Measurements from ENCODE around the gene RAP1GAP2.

Gene RAP1GAP2

GRCh38 chr17:2932946-2933345 lies 136.7 kb downstream of the RAP1GAP2 start:
- no peak for TF ChIP-seq CTCF (IDR thresholded peaks at IDR 0.05; ENCODE audit: low read depth, low read length, poor library complexity, severe bottlenecking)
- no peak for TF ChIP-seq EZH2phosphoT487 (IDR thresholded peaks at IDR 0.05; ENCODE audit: borderline replicate concordance, low read length)
- Histone ChIP-seq H3K79me2 (ENCODE audit: control insufficient read depth, low read length) (peaks cover 5% of the 10 kb centered on the region; the same call in 1 of the 2 replicates), H4K20me1 (ENCODE audit: control insufficient read depth, insufficient read depth, low read depth, low read length) (no peaks in the 10 kb centered on the region)

GRCh38 chr17:2933606-2934005 lies 137.4 kb downstream of the RAP1GAP2 start:
- Histone ChIP-seq H3K9me3 (ENCODE audit: control insufficient read depth, insufficient read depth, low read length) (no peaks in the 10 kb centered on the region), H3K4me2 (ENCODE audit: low read length) (no peak overlapping the region), H3K36me3 (ENCODE audit: control insufficient read depth, low read length) (no peaks in the 10 kb centered on the region), H3K79me2 (ENCODE audit: control insufficient read depth, low read length) (peaks cover 5% of the 10 kb centered on the region; the same call in 1 of the 2 replicates), H3F3A (ENCODE audit: control insufficient read depth, insufficient read depth) (peaks cover 22% of the 10 kb centered on the region), H3K27ac (ENCODE audit: low read depth, low read length) (no peak overlapping the region), H4K20me1 (ENCODE audit: control insufficient read depth, insufficient read depth, low read depth, low read length) (no peaks in the 10 kb centered on the region), H3K9me2 (replicated peaks; ENCODE audit: control insufficient read depth, low read length) (no peaks in the 10 kb centered on the region), H3K4me1 (ENCODE audit: control insufficient read depth, low read length) (peaks cover 57% of the 10 kb centered on the region), H3K4me3 (ENCODE audit: low read length) (no peak overlapping the region), H3K27me3 (ENCODE audit: control insufficient read depth, low read length) (no peaks in the 10 kb centered on the region)
- no peak for TF ChIP-seq EZH2phosphoT487 (IDR thresholded peaks at IDR 0.05; ENCODE audit: borderline replicate concordance, low read length)
- TF ChIP-seq CTCF (IDR thresholded peaks at IDR 0.05; ENCODE audit: low read depth, low read length, poor library complexity, severe bottlenecking), result no peak

More at GRCh38 chr17:2932946-2933345, 136.7 kb downstream of the RAP1GAP2 start:
- Histone ChIP-seq H3K4me3 (ENCODE audit: low read length) (no peak overlapping the region), H3K27me3 (ENCODE audit: control insufficient read depth, low read length) (no peaks in the 10 kb centered on the region), H3K9me2 (replicated peaks; ENCODE audit: control insufficient read depth, low read length) (no peaks in the 10 kb centered on the region), H3K4me2 (ENCODE audit: low read length) (no peak overlapping the region), H3K36me3 (ENCODE audit: control insufficient read depth, low read length) (no peaks in the 10 kb centered on the region), H3K9me3 (ENCODE audit: control insufficient read depth, insufficient read depth, low read length) (no peaks in the 10 kb centered on the region), H3F3A (ENCODE audit: control insufficient read depth, insufficient read depth) (peaks cover 22% of the 10 kb centered on the region), H3K27ac (ENCODE audit: low read depth, low read length) (no peak overlapping the region), H3K4me1 (ENCODE audit: control insufficient read depth, low read length) (peaks cover 57% of the 10 kb centered on the region)

- no peak overlapping the region for H3K4me3 ChIP-seq (ENCODE audit: low read length)
- peaks cover 5% of the 10 kb centered on the region; the same call in 1 of the 2 replicates for H3K79me2 ChIP-seq (ENCODE audit: control insufficient read depth, low read length)
- H3K36me3 ChIP-seq (ENCODE audit: control insufficient read depth, low read length), result no peaks in the 10 kb centered on the region
- H3K4me1 ChIP-seq (ENCODE audit: control insufficient read depth, low read length), result peaks cover 54% of the 10 kb centered on the region
- H3K9me3 ChIP-seq (ENCODE audit: control insufficient read depth, insufficient read depth, low read length), result no peaks in the 10 kb centered on the region
- H3K27ac ChIP-seq (ENCODE audit: low read depth, low read length), result no peak overlapping the region
- H3K27me3 ChIP-seq (ENCODE audit: control insufficient read depth, low read length), result no peaks in the 10 kb centered on the region
- TF ChIP-seq EZH2phosphoT487 (IDR thresholded peaks at IDR 0.05; ENCODE audit: borderline replicate concordance, low read length), result no peak
- no peak for TF ChIP-seq CTCF (IDR thresholded peaks at IDR 0.05; ENCODE audit: low read depth, low read length, poor library complexity, severe bottlenecking)
- no peaks in the 10 kb centered on the region for H3K9me2 ChIP-seq (replicated peaks; ENCODE audit: control insufficient read depth, low read length)
- H3F3A ChIP-seq (ENCODE audit: control insufficient read depth, insufficient read depth), result peaks cover 18% of the 10 kb centered on the region
- H3K4me2 ChIP-seq (ENCODE audit: low read length), result peak overlapping the region; percentile 30; the same call in 1 of the 2 replicates
- H4K20me1 ChIP-seq (ENCODE audit: control insufficient read depth, insufficient read depth, low read depth, low read length), result no peaks in the 10 kb centered on the region
Observed at GRCh38 chr17:2935632-2936031, 139.4 kb downstream of the RAP1GAP2 start.

All from DOHH2 (cell line).